HTR-8/SVneo (cell line): Measurements from ENCODE around the gene LHPP.

Experiments
- DNase-seq: peaks from one replicate; pipeline ENCODE4 v3.0.0; 2011; ENCODE audit warnings: low spot score, mixed read lengths; ENCODE audit not compliant: insufficient read length
- FAIRE-seq: peaks from 2 replicates; lab custom pipeline; 2011; peaks lifted over from hg19 to GRCh38; lab: Jason Lieb, UNC

Gene LHPP

DNA sequence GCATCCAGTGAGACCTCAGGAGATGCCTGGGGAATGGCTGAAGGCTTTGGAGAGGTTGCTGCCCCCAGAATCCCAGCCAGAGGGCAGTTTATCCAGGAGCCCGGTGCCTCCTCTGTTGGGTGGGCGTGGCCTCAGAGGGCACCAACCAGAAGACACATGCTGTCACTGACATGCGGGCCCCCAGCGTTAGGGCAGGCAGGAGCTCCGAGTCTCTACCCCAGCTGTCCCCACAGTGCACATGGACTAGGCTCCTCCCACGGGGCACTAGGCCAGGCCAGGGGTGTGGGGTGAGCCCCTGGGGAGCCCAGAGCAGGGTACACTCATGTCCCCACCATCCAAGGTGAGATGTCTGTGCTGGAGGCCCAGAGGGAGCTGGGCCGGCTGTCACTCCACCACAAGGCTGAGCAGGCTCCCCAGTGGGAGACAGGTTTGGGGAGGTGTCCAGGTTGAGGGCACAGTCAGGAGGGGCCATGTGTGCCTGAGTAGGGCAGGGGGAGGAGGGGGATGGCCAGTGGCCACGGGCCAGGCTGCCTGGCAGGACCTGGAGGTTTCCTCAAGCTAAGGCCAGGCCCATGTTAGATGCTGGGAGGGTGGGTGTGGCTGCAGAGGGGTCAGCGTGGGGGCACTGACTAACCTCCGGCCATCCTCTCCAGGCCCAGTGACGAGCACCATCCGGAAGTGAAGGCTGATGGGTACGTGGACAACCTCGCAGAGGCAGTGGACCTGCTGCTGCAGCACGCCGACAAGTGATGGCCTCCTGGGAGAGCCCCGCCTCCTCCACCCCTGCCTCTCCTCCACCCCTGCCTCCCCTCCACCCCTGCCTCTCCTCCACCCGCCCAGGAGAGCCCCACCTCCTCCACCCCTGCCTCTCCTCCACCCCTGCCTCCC, 151.2 kb downstream of the LHPP start:
- FAIRE-seq (no peak), DNase-seq (no peak)

DNA sequence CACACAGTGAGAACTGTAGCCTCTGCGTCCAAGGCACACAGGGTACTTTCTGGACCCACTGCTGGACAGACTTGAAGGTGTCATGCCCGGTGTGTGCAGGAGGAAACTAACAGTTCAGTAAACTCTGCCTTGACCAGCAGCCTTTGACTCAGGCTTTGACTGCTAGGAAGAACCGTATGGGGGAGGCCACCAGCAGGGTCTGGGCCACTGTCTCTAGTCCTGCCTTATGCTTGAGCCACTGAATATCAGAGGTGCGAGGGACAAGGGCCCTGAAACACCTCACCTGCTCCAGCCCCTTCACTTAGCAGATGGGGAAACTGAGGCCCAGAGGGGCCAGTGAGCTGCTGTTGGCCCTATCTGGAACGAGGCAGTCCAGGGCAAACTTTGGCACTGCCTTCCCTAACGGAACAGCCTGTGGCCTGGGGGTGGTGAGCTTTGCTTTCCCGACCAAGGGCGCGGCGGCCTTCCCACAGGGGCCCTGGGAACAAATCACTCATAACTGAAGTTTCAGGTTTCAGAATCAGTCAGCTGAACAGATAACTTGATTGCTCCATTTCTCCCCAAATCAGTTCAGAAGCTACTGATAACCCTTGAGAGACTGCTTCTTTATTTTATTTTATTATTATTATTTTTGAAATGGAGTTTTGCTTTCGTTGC, 152.5 kb downstream of the LHPP start:
- FAIRE-seq = no peak
- no peak for DNase-seq

DNA sequence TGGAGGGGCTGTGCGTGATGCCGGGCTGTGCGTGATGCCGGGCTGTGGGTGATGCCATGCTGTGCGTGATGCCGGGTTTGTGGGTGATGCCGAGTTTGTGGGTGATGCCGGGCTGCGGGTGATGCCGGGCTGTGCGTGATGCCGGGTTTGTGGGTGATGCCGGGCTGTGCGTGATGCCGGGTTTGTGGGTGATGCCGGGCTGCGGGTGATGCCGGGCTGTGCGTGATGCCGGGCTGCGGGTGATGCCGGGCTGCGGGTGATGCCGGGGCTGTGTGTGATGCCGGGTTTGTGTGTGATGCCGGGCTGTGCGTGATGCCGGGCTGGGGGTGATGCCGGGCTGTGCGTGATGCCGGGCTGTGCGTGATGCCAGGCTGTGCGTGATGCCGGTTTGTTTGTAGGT, 153.6 kb downstream of the LHPP start:
- DNase-seq (no peak), FAIRE-seq (no peak)

DNA sequence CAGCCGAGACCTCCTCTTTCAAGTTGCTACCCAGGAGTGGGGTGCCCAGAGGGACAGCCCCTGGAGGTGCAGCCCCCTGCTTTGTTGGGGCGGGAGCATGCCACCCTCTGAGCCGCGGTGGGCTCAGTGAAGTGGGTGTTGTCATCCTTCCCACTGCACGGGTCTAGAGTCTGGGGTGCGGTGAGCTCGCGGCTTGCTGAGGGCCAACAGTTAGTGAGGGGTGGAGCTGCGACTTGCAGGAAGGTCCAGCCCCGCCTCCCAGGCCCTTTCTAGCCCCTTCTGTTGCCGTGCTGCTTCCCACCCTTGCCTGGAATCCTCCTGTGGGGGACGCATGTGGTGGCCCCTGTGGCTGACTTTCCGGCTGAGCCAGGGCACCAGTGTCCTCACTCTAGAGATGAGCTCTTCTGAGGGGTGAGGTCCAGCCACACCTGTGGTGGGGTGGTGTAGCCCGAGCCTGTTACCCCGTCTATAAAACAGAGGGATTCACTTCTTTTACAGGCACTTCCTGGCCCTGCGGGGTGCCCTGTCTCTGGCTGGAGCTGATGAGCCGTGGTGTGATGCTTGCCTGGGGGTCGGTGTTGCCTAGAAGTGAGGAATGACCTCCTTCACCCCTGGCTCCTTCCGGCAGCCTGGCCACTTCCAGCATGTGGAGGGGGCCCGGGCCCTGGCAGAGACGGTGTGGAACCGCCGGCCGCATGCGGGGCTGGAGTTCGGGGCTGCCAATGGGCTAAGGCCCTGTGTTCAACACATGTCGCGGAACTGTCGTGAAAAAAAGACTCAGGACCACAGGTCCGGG, 154.6 kb downstream of the LHPP start:
- FAIRE-seq (no peak), DNase-seq (no peak)

DNA sequence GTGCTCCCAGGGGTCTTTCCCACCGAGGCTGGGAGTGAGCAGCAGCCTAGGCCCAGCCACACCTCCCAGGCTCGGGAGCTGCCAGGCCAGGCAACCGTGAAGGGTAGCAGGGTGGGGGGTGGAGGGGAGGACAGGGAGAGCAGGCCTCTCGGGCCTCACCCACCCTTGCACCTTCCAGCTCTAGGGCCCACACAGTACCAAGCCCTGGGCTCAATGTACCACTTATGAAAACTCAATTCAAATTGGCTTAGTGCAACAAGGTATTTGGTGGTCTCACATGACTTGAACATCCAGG, 155.2 kb downstream of the LHPP start:
- DNase-seq = no peak
- FAIRE-seq = no peak

DNA sequence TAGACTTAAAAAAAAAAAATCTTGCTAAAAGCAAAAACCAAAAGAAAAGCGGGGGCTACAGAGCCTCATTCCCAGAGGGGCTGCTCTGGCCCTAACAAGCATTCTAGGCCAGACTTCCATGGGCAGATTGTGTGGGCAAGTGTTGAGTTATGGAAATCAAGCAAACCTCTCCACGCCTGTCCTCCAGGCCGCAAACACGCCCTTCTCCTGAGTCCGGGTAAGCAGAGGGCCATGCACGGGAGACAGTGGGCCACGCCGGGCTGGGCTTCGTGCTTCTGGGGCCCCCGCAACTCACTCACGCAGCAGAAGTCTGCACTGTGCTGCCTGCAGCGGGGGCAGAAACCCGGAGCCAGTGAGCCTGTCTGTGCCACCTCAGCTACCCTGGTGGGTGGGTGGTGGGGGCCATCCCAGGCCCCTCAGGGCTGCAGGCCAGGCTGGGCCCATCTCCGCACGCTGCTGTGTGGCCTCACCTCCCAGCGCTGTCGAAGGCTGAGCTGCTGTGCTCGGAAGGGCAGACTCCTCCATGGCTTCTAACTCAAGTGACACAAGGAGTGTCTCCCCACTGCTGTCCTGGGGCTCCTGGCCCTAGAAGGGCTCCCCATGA, 156.9 kb downstream of the LHPP start:
- DNase-seq = no peak
- no peak for FAIRE-seq

DNA sequence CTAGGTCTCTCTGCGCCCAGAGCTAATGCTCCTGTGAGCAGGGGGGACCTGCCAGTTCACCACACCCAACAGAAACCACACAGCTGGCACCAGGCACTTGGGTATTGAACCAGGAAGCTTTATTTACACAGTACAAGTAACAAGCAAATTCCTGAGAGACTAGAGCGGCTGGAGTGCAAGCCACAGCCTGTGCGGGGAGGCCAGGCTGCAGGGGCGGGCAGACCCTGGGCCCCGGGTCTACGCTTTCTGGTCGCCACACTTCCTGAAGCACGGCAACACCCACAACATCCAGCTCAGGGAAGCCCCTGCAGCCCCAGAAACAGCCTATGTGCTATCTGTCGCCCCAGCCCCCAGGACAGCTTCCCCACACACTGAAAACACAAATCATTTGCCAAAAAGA, 157.6 kb downstream of the LHPP start:
- no peak for FAIRE-seq
- DNase-seq = no peak

DNA sequence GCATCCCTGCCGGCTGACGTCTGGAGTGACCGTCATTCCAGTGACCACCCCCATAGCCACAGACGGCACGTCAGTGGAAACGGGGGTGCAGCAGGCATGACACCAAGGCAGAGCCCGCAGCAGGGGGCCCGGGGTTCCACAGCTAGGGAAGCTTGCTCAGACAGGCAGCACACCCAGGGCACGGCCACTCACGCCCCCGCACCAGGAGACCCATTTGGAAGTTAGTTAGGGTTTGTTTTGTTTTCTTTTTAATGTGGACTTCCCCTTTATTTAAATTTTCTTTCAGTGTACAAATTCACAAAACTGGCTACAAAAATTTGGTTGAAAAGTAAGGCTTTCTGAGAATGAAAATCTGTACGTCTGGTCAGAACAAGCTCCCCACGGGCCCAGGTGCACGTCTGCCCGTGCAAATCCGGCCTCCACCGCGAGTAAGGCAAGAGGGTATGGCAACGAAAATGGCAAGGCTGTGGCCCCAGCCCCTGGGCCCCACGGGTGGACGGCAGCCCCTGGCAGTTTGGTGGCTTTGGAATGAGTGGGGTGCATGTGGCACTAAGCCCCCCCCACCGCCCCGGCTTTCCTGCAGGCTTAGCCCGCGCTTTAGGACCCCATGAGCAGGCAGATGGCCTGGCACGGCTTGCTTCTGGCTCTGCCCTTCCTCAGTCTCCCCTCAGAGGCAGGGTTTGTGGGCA, 158.3 kb downstream of the LHPP start:
- FAIRE-seq (no peak), DNase-seq (no peak)

DNA sequence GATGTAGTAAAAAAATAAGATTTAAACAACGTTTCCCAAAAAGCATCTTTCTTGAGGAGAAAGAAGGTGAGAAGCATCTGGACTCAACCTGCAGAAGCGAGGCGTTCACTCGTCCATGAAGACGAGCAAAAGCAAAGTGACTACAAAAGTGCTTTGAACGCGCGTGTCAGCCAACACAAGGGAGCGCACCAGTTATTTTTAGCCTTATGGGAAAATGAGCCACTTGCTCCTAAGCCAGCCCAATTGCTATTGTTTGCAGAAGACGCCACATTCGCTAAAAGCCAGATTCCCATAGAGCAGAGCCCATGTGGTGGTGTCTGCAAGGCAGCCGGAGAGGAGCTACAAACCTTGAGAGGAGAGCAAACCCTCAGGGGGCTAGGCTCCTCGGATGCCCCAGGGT, 160.0 kb downstream of the LHPP start:
- DNase-seq = no peak
- FAIRE-seq = no peak

DNA sequence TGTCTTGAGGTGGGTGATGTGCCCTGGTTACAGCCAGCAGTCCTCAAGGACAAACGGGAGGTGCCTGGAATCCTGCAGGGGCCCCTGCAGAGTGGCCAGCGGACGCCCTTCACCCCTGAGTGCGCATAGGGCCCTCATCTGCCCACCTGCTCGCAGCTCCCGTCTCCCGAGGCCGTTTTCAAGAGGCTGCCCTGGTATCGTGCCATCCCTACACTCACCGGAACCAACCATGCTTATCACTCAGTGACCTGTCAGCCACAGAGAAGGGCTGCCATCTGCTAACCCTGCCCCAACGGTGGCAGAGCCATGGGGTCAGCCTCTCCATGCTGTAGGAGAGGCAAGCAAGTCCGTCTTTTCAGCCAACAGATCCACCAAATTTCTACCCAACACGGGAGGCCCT, 160.5 kb downstream of the LHPP start:
- DNase-seq (no peak), FAIRE-seq (no peak)

DNA sequence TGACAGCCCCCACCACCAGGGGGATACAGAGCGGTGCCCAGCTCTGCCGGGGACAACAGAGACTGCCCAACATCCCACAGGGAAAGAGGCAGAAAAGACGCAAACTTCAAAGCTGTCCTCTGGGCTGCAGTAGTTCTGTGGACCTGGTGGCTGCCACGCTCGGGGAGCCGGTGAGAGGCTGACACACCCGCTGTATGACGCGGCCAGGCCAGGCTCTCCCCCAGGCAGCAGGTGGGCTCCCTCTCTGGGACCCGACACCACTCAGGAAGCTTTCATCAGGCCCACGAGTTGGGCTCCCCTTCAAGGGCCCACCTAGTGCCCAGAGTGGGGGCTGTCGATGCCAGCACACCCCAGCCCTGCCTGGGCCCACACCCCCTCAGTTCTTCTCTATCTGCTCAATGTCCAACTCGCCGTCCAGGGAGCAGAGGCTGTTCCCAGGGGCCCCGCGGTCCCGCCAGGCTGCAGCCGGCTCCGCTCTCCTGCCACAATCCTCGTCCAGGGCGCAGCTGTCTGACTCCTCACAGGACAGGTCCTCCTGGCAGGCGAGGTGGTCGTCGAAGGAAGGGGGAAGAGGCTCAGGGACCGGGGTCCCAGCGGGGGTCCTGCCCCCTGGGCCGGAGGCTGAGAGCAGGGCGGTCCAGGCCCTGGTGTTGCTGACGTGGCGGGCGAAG, 161.4 kb downstream of the LHPP start:
- DNase-seq (no peak), FAIRE-seq (no peak)

DNA sequence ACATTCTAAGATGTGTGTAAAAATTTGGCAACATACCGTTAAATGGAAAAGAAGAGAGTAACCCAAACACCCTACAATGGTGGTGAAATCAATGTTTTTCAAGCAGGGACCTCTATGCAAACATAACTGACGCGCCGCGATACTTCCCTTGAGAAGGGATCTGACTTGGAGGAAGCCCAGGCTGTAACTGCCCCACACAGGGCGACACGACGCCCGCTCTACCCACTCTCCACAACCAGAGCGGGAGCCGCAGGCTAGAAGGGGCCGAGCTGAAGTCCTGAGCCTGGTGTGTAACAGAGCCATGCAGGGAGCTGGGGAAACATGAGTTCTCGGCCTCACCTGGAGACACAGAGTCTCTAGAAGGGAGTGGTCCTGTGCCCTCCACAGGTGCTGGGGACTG, 162.4 kb downstream of the LHPP start:
- FAIRE-seq (no peak), DNase-seq (no peak)

DNA sequence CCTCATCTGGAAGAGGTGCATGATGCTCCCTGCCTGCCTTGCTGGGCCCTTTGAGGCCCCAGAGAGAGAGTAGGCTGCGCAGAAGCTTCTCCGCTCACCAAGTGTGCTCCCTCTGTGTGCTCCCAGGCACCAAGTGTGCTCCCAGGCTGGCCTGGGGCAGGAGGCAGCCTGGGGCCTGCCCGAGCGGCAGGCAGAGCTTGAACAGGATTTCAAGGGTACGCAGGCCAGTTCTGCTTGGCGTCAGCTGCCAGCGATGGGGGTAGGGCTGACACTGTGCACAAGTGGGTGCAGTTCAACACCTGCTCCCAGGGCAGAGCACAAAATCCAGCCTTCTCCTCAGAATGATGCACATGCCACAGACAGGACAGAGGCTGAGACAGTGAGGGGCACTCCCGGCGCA, 162.8 kb downstream of the LHPP start:
- FAIRE-seq (no peak), DNase-seq (no peak)

DNA sequence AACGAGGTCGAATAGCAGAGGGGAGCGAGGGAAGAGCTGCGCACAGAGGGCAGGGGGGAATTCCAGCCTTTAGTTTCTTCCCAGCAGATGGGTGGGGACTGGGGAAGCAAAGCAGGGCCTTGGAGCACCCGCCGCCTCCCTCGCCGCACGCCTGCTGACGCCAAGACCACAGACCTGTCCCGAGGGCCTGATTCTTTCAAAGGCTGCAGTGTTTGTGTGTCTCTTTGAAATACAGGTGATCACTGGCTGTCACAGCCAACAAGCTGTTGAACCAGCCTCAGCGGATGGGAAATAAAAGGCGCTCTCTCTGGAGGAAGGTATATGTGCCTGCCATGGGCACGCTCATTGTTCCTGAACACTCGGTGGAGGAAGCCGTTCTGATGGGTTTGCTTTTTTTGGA, 163.3 kb downstream of the LHPP start:
- no peak for FAIRE-seq
- DNase-seq = no peak

DNA sequence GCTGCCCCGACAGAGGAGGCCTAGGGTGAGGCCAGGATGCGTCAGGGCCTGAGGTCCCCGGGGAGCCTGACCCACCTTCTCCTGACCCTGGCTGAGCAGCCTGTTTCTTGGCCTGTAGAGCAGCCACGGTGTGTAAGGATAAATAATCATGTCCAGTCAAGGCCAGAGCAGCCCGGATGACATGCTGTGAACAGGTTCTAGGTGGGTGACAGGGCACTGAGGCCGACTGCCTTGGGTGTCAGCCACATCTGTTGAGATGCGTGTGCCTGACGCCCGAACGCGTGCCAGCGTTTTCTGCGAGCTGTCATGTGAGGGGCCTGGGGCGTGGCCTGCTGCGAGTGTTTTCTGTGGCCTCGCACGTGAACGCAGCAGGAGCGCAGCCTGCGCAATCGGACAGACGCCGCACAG, 164.2 kb downstream of the LHPP start:
- FAIRE-seq = no peak
- DNase-seq = no peak

DNA sequence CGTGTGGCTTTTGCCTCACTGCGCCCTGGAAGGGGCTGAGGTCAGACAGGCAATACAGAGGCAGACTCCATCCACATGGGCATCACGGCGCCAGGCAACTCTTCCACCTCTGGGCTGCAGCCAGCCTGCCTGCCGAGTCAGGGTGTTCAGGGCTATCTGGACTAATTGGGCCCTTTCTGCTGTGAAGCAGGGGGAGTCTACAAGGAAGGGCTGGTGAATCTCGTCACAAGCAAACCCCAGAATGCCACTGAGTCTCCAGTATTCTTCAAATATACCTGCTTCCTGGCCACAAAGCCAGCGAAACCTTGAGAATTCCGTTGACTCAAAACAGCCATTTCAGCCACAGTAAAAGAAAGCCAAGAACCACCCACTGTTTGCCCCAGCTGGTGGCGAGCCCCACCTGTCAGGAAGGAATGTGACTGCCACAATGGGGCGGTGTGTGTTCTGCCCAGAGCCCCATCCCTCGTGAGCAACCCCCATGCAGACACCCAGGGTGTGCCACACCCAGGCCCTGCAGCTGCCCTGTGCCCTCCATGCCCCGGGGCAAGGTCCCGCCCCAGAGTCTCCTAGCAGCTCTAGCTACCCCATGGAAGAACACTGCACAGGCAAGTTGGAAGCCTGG, 165.2 kb downstream of the LHPP start:
- FAIRE-seq (no peak), DNase-seq (no peak)

DNA sequence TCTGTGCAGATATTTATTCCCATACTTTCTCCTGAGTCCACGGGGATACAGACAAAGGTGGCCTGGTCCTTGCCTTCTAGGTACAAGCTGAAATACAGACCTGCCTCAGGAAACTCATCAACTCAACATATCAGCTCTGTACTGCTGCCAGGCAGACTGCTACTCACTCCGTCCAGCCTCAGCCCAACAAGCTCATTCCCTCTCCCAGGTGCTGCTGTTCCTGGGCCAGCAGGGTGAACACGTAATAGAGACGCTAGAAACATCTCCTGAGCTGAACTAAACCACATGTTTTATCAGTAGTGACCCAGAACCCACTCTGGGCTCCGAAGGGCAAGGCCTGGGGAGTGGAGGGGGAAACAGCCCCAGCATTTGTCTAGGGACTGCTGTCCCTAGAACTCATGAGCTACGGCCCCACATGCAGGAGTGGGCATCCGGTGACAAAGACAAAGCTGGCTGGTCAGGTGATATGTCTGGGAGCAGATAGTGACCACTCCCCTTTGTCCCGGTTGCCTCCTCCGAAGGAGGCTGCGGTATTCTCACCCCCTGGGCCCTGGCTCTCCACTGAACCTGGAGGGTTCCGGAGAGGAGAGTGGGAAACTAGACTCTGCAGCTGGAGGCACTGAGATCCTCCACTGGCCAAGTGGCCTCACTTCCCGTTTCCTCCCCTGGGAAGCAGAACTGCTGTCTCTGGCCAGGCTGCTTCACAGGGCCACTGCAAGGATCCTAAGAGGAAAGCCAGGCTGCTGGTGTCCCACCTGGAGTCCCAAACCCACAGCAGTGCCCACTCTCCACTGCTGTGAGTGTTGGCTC, 166.4 kb downstream of the LHPP start:
- FAIRE-seq = no peak
- DNase-seq = no peak

DNA sequence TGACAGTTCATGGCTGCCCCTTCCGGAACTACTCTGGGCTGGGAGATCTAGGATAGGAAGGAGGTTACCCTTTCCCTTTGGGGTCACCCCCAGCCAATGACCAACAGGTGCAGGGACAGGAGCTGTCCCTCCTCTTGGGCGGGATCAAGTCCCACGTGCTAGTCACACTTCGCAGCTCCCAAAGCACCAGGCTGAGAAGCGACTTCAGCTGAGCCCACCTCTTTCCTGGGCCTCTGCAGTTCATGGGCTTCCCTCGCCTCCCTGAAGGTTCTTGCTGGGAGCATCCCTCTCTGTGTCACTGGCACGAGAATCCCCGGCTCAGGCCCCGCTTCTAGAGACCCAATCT, 167.0 kb downstream of the LHPP start:
- FAIRE-seq (no peak), DNase-seq (no peak)

DNA sequence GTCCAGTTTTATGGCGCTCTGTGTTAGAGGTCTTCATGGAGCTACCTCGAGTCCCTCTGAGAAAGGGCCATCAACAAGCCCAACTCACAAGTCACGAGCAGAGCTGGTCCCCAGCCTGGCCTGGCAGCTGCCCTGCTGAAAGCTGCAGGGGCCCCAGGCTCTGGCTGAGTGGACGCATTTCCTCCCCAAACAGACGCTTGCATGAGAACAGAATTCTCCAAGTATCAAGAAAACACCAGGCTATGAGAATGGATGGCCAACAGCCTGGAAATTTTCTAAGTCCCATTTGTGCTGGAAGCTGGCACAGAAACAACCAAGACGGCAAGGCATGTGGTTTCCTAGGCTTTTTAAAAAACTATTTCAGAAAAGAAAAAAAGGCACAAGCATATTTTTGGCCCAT, 167.8 kb downstream of the LHPP start:
- FAIRE-seq (no peak), DNase-seq (no peak)
